Immature natural killer cell (primary cell): Measurements from ENCODE around the gene ZEB1. TPM values are rescaled to one million over a fixed set of nuclear protein-coding genes. Genes with fewer than 3 reads are reported as not detected.
"Not testable (repeated sequence)": the region's sequence is repeated elsewhere in the genome, so short reads cannot be mapped to it uniquely, and the experiment has no call there.

Source experiments
- DNase-seq, 3 donors: peaks; one replicate each; pipeline ENCODE4 v3.0.0; 2022; ENCODE audit warnings: mixed read lengths in 1 of 3
- H3K27ac Mint-ChIP-seq, 6 donors: one replicate each; pipeline ENCODE4 v1.8.0; 2020; ENCODE audit warnings: mixed read lengths in 6 of 6, mild to moderate bottlenecking in 5 of 6, inconsistent platforms in 4 of 6, moderate library complexity in 3 of 6
- H3K27me3 Mint-ChIP-seq, 3 donors: one replicate each; pipeline ENCODE4 v1.8.0; 2020 to 2021; ENCODE audit warnings: low read depth in 3 of 3, mild to moderate bottlenecking in 3 of 3, mixed read lengths in 3 of 3, moderate library complexity in 3 of 3, inconsistent platforms in 1 of 3
- H3K36me3 Mint-ChIP-seq, 3 donors: one replicate each; pipeline ENCODE4 v1.8.0; 2020; ENCODE audit warnings: mixed read lengths in 3 of 3, inconsistent platforms in 2 of 3, mild to moderate bottlenecking in 2 of 3
- H3K4me1 Mint-ChIP-seq, 2 donors: one replicate each; pipeline ENCODE4 v1.8.0; 2020; ENCODE audit warnings: inconsistent platforms in 2 of 2, mild to moderate bottlenecking in 2 of 2, mixed read lengths in 2 of 2, moderate library complexity in 1 of 2
- H3K4me3 Mint-ChIP-seq, 5 donors: one replicate each; pipeline ENCODE4 v1.8.0; 2020; ENCODE audit warnings: mild to moderate bottlenecking in 5 of 5, mixed read lengths in 5 of 5, inconsistent platforms in 3 of 5, moderate library complexity in 3 of 5
- H3K9me3 Mint-ChIP-seq, 6 donors: one replicate each; pipeline ENCODE4 v1.8.0; 2020; ENCODE audit warnings: mild to moderate bottlenecking in 6 of 6, mixed read lengths in 6 of 6, inconsistent platforms in 4 of 6, moderate library complexity in 3 of 6
- polyA plus RNA-seq, 3 donors: library from polyadenylated mRNA; unstranded; fragments of 300-500 nt; fragmentation: Illumina TruSeq; gene quantifications; one replicate each; pipeline ENCODE4 v1.2.3, GENCODE V29; 2021

Gene ZEB1
- polyA plus RNA-seq, 3 donors from 2014 or later, result 8.4 to 17.5 (median 14.6) TPM

- no peak overlapping the region for H3K4me3 Mint-ChIP-seq
- H3K4me1 Mint-ChIP-seq, result no peaks in the 10 kb centered on the region
- H3K27me3 Mint-ChIP-seq, result no peaks in the 10 kb centered on the region
- no peaks in the 10 kb centered on the region for H3K9me3 Mint-ChIP-seq
- no peak overlapping the region for H3K27ac Mint-ChIP-seq
- no peak for DNase-seq
- H3K36me3 Mint-ChIP-seq, result peaks cover 23 to 47% (median 24%) of the 10 kb centered on the region in 3 donors
Measured at GRCh38 chr10:31522820-31523219, 203.8 kb downstream of the ZEB1 start.

GRCh38 chr10:31524460-31524859 lies 205.4 kb downstream of the ZEB1 start:
- Mint-ChIP-seq H3K27ac (peak overlapping the region in 1 of 6 donors; percentile 2), H3K27me3 (no peaks in the 10 kb centered on the region), H3K4me1 (no peaks in the 10 kb centered on the region), H3K9me3 (no peaks in the 10 kb centered on the region), H3K36me3 (peaks cover 24 to 47% (median 30%) of the 10 kb centered on the region in 3 donors), H3K4me3 (no peak overlapping the region)
- no peak for DNase-seq

- no peak overlapping the region for H3K27ac Mint-ChIP-seq
Measured at GRCh38 chr10:31526178-31526577, 207.2 kb downstream of the ZEB1 start.

GRCh38 chr10:31526681-31527080 lies 207.7 kb downstream of the ZEB1 start:
- Mint-ChIP-seq H3K27ac (peak overlapping the region in 3 of 6 donors; percentile 14 to 41 (median 34)), H3K27me3 (no peaks in the 10 kb centered on the region), H3K4me1 (no peaks in the 10 kb centered on the region), H3K36me3 (peaks cover 13 to 29% (median 25%) of the 10 kb centered on the region in 3 donors), H3K4me3 (no peak overlapping the region), H3K9me3 (no peaks in the 10 kb centered on the region)
- DNase-seq, result no peak

More at GRCh38 chr10:31526178-31526577, 207.2 kb downstream of the ZEB1 start:
- H3K4me1 Mint-ChIP-seq, result no peaks in the 10 kb centered on the region
- no peaks in the 10 kb centered on the region for H3K27me3 Mint-ChIP-seq
- H3K36me3 Mint-ChIP-seq, result peaks cover 17 to 34% (median 25%) of the 10 kb centered on the region in 3 donors
- no peak for DNase-seq
- no peaks in the 10 kb centered on the region for H3K9me3 Mint-ChIP-seq
- no peak overlapping the region for H3K4me3 Mint-ChIP-seq

- DNase-seq, result no peak
- Mint-ChIP-seq H3K9me3 (no peaks in the 10 kb centered on the region), H3K27ac (no peak overlapping the region), H3K4me3 (no peak overlapping the region), H3K27me3 (no peaks in the 10 kb centered on the region), H3K4me1 (no peaks in the 10 kb centered on the region), H3K36me3 (peaks cover 13 to 25% (median 23%) of the 10 kb centered on the region in 3 donors)
Measured at GRCh38 chr10:31528831-31529230, 209.8 kb downstream of the ZEB1 start.

- no peak overlapping the region for H3K27ac Mint-ChIP-seq
- no peak overlapping the region for H3K4me3 Mint-ChIP-seq
- no peak for DNase-seq
- no peaks in the 10 kb centered on the region for H3K4me1 Mint-ChIP-seq
- no peaks in the 10 kb centered on the region for H3K36me3 Mint-ChIP-seq
- peaks cover 0 to 2% (median 0%) of the 10 kb centered on the region in 6 donors for H3K9me3 Mint-ChIP-seq
- peaks cover 0 to 4% (median 0%) of the 10 kb centered on the region in 3 donors for H3K27me3 Mint-ChIP-seq
Measured at GRCh38 chr10:31536302-31536701, 217.3 kb downstream of the ZEB1 start.

- H3K9me3 Mint-ChIP-seq, result peaks cover 0 to 3% (median 0%) of the 10 kb centered on the region in 6 donors
- H3K36me3 Mint-ChIP-seq, result no peaks in the 10 kb centered on the region
- DNase-seq, result no peak
- no peak overlapping the region for H3K4me3 Mint-ChIP-seq
- H3K27ac Mint-ChIP-seq, result no peak overlapping the region
- H3K4me1 Mint-ChIP-seq, result no peaks in the 10 kb centered on the region
- peaks cover 2 to 10% (median 6%) of the 10 kb centered on the region in 3 donors for H3K27me3 Mint-ChIP-seq
Measured at GRCh38 chr10:31549896-31550295, 230.9 kb downstream of the ZEB1 start.

- no peak for DNase-seq
- H3K27ac Mint-ChIP-seq, result no peak overlapping the region
- peaks cover 0 to 3% (median 2%) of the 10 kb centered on the region in 3 donors for H3K27me3 Mint-ChIP-seq
- peaks cover 5 to 12% (median 5%) of the 10 kb centered on the region in 3 donors for H3K36me3 Mint-ChIP-seq
- H3K4me1 Mint-ChIP-seq, result no peaks in the 10 kb centered on the region
- H3K9me3 Mint-ChIP-seq, result peaks cover 10 to 37% (median 20%) of the 10 kb centered on the region in 6 donors
- H3K4me3 Mint-ChIP-seq, result no peak overlapping the region
Measured at GRCh38 chr10:31554556-31554955, 235.5 kb downstream of the ZEB1 start.

- Mint-ChIP-seq H3K4me1 (no peaks in the 10 kb centered on the region), H3K36me3 (peaks cover 5 to 12% (median 5%) of the 10 kb centered on the region in 3 donors), H3K4me3 (no peak overlapping the region), H3K27ac (no peak overlapping the region), H3K27me3 (peaks cover 0 to 3% (median 2%) of the 10 kb centered on the region in 3 donors), H3K9me3 (peaks cover 10 to 37% (median 22%) of the 10 kb centered on the region in 6 donors)
- no peak for DNase-seq
Measured at GRCh38 chr10:31557854-31558253, 238.8 kb downstream of the ZEB1 start.

- not testable (repeated sequence) for H3K27me3 Mint-ChIP-seq, DNase-seq, H3K9me3 Mint-ChIP-seq, H3K4me1 Mint-ChIP-seq, H3K4me3 Mint-ChIP-seq, H3K36me3 Mint-ChIP-seq, H3K27ac Mint-ChIP-seq
Measured at GRCh38 chr10:31568252-31568861, 249.3 kb downstream of the ZEB1 start.

- Mint-ChIP-seq H3K27me3 (peaks cover 0 to 5% (median 2%) of the 10 kb centered on the region in 3 donors), H3K9me3 (peaks cover 0 to 2% (median 0%) of the 10 kb centered on the region in 6 donors), H3K4me1 (no peaks in the 10 kb centered on the region), H3K36me3 (peaks cover 0 to 3% (median 0%) of the 10 kb centered on the region in 3 donors), H3K4me3 (no peak overlapping the region), H3K27ac (no peak overlapping the region)
- no peak for DNase-seq
Measured at GRCh38 chr10:31574577-31574976, 255.6 kb downstream of the ZEB1 start.

- Mint-ChIP-seq H3K9me3 (no peaks in the 10 kb centered on the region), H3K4me1 (no peaks in the 10 kb centered on the region), H3K4me3 (no peak overlapping the region)
Measured at GRCh38 chr10:31578181-31578852, 259.3 kb downstream of the ZEB1 start.

GRCh38 chr10:31578951-31579350 lies 259.9 kb downstream of the ZEB1 start:
- Mint-ChIP-seq H3K4me1 (no peaks in the 10 kb centered on the region), H3K27ac (no peak overlapping the region), H3K27me3 (peaks cover 0 to 5% (median 2%) of the 10 kb centered on the region in 3 donors), H3K9me3 (no peaks in the 10 kb centered on the region), H3K4me3 (no peak overlapping the region), H3K36me3 (peaks cover 0 to 3% (median 0%) of the 10 kb centered on the region in 3 donors)
- DNase-seq, result no peak

More at GRCh38 chr10:31578181-31578852, 259.3 kb downstream of the ZEB1 start:
- peaks cover 0 to 5% (median 2%) of the 10 kb centered on the region in 3 donors for H3K27me3 Mint-ChIP-seq
- no peak for DNase-seq
- peaks cover 0 to 3% (median 0%) of the 10 kb centered on the region in 3 donors for H3K36me3 Mint-ChIP-seq
- no peak overlapping the region for H3K27ac Mint-ChIP-seq
